HPDE6-E6E7 (cell line): ENCODE data around the gene CAMTA1.
A peak's percentile ranks its signal among the peaks of the same experiment; 100 is the strongest.

Source experiments
- DNase-seq: peaks from one replicate; pipeline ENCODE4 v3.0.0; 2011; ENCODE audit warnings: missing footprints; ENCODE audit errors: extremely low spot score

Gene CAMTA1

GRCh38 chr1:6873298-6874015, 88.2 kb downstream of the CAMTA1 start:
- no peak for DNase-seq

- DNase-seq: no peak
Observed at GRCh38 chr1:6874298-6874697, 89.0 kb downstream of the CAMTA1 start.

- no peak for DNase-seq
Observed at GRCh38 chr1:6880951-6881690, 95.9 kb downstream of the CAMTA1 start.

DNA sequence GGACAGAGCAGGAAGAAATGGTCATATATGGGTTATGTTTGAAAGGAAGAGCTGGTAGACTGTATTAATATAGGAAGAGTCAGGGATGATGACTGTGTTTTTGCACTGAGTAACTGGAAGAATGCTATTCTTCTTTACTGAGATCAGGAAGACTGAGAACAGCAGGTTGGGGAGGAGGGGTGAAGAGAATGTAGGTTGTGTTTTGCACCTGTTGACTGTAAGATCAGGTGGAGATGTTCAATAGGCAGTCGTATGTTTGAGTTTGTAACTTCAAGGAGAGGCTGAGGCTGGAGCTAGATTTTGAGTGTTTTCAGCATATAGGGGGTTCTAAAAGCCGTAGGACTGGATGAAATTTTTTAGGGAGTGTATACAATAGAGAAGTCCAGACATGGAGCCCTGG, 97.2 kb downstream of the CAMTA1 start:
- DNase-seq: no peak

GRCh38 chr1:6884652-6885153, 99.4 kb downstream of the CAMTA1 start:
- DNase-seq: no peak

DNA sequence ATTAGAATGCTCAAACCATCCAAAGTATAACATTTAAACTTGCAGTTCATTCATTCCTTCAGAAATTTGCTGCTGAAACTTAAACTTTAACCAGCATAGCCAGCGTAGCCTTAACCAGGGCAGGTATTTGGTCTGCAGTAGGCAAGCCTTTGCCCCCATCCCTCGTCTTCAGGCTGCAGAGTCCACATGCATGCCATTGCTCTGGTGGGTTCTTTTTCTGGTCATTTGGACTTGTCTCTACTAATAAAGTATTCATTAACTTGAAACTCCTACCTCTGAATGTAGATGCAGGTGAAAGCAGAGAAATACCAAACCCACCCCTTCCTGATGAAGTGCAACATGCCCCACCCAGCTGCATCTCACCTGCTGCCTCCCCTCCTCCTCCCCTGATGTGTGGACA, 100.2 kb downstream of the CAMTA1 start:
- DNase-seq: no peak

DNA sequence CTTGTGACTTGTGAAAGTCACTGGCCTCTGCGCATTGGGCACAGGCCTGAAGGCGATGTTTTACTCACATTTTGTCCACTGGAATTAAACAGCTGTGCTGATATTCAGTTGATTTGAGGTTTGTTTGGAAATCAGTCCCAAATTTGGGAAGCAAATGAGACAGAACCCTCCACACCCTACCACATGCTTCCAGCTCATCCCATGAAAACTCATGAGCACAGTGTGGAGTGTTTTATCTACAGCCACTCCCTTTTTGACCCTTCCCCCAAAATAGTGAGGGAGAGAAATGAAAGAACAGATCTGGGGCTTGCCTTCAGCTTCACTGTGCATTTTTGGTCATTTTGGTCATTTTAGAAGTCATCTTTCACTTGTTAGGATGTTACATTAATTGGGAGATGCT, 101.3 kb downstream of the CAMTA1 start:
- DNase-seq: no peak

- no peak for DNase-seq
Observed at GRCh38 chr1:6888268-6888667, 103.0 kb downstream of the CAMTA1 start.

GRCh38 chr1:6888870-6889269, 103.6 kb downstream of the CAMTA1 start:
- no peak for DNase-seq

- peak; percentile 50 for DNase-seq
Observed at GRCh38 chr1:6889875-6890480, 104.7 kb downstream of the CAMTA1 start.

DNA sequence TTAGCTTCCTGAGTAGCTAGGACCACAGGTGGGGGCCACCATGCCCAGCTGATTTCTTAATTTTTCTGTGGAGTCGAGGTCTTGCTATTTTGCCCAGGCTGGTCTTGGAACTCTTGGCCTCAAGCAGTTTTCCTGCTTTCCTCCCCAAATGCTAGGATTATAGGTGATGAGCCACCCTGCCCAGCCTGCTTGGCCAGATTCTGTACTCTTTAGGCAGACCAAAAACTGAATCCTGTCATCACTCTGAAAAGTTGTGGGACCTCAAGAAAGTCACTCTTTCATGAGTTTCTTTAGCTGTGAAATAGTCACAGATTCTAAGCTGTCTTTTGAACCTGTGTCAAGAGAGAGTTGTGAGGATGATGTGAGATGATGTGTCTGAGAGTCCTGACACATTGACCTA, 105.4 kb downstream of the CAMTA1 start:
- DNase-seq: no peak

GRCh38 chr1:6891781-6892579, 106.7 kb downstream of the CAMTA1 start:
- no peak for DNase-seq

GRCh38 chr1:6893388-6893787, 108.1 kb downstream of the CAMTA1 start:
- no peak for DNase-seq

DNA sequence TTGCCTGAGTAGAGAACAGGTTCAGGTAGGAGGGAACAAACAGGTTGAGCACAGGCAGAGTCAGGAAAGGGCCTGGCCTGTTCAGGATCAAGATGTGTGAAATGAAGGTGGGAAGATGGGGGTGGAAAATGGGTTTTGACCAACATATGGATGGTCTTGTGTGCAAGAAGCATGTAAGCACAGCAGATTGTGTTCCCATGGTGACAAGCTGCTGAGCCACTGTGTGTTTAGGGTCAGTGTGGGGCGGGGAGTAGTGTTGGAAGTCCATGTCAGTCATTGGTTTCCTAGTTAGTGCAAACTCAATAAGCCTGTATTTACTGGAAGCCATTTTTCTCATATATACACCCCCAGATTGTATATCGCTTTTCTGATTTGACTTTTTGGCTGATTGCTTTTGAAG, 111.9 kb downstream of the CAMTA1 start:
- DNase-seq: no peak

DNA sequence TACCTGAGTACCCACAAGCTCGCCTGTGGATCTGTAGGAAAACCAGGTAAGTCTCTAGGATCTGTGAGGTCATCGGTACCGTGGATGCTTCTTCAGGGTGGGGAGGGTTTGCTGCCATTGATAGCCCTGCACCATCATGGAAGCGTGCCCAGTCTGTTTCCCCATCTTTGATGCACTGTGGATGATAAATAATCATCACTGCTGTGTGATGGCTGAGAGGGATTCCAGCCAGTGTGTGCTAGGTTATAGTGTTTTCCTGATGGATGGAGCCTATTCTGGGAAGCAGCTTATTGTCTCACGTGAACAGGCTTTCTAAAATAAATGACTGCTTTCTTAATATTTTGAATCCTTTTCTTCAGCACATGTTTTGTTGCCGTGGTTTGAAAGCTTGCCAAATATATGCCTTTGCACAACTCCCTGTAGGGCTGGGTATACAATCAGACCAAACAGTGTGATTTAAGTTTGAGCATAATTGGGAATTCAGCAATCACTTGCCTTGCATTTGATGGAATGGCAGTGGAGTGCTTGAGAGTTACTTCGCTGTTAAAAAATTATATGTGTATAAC, 113.8 kb downstream of the CAMTA1 start:
- DNase-seq: no peak

- no peak for DNase-seq
Observed at GRCh38 chr1:6899621-6900020, 114.4 kb downstream of the CAMTA1 start.

GRCh38 chr1:6902153-6902552, 116.9 kb downstream of the CAMTA1 start:
- no peak for DNase-seq

GRCh38 chr1:6904476-6905170, 119.4 kb downstream of the CAMTA1 start:
- no peak for DNase-seq

DNA sequence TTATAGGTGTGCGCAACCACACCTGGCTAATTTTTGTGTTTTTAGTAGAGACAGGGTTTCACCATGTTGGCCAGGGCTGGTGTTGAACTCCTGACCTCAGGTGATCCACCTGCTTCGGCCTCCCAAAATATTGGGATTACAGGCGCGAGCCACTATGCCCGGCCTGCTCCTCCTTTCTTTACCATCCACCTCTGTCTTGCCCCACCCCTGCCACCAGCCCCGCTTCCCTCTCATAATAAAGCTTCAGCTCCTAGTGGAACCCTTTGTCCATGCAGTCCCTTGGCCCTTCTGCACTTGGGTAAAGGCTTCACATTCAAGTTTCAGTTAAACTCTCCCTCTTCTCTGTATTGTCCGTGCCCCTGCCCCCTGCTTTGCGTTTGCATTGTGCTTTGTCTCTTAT, 120.1 kb downstream of the CAMTA1 start:
- DNase-seq: no peak

GRCh38 chr1:6905790-6906189, 120.5 kb downstream of the CAMTA1 start:
- DNase-seq: no peak

- no peak for DNase-seq
Observed at GRCh38 chr1:6906783-6907182, 121.5 kb downstream of the CAMTA1 start.
